Measurements from ENCODE around the gene ITGB3. TPM values are rescaled to one million over a fixed set of nuclear protein-coding genes. Genes with fewer than 3 reads are reported as not detected.

The ITGB3 gene
- total and polyA plus RNA-seq, 9 of the 15 experiments (the other 6 are each of a cell fraction or from before 2014, with no cell fraction given): 0.08 to 2.6 (median 0.62) TPM; not detected in 1

DNA sequence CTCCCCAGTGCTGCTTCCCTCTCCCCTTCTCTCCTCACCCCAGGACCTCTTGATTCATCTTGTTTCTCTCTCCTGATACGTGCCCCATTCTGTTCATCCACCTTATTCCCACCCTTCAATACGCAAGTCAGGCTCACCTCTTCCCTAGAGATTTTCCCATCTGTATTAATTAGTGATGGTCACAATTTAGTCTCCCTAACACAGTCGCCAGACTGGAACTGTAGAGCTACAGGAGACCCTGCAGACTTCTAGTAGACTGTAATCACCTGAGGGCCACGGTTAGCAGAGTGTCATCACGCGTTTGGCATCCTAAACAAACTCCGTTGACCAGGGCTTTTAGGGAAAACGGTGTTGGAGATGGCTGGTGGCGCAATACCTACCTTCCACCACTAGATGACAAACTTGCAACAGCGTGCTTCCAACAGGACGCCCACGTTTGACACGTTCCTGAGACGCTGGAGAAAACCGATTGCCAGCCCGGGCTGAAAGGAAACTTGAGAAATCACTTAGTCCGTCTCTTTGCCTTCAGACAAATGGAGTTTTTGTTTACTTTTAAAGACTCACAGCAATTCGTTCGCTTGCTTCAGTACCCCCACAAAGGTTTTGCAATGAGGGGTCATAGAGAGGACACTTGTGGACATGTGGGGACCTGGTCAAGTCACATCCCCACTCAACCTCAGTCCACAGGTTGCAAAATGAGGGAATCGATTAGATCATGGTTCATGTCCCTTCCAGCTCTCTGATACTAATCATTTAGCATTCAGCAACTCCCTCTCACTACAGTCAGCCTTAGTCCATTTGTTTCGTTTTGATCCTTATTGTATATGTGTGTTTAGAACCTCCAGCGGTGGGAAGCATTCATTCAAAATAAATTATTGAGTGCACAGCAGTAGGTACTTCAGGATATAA, 23.8 kb upstream of the ITGB3 start (continued):
- TF ChIP-seq, protein P1, sequence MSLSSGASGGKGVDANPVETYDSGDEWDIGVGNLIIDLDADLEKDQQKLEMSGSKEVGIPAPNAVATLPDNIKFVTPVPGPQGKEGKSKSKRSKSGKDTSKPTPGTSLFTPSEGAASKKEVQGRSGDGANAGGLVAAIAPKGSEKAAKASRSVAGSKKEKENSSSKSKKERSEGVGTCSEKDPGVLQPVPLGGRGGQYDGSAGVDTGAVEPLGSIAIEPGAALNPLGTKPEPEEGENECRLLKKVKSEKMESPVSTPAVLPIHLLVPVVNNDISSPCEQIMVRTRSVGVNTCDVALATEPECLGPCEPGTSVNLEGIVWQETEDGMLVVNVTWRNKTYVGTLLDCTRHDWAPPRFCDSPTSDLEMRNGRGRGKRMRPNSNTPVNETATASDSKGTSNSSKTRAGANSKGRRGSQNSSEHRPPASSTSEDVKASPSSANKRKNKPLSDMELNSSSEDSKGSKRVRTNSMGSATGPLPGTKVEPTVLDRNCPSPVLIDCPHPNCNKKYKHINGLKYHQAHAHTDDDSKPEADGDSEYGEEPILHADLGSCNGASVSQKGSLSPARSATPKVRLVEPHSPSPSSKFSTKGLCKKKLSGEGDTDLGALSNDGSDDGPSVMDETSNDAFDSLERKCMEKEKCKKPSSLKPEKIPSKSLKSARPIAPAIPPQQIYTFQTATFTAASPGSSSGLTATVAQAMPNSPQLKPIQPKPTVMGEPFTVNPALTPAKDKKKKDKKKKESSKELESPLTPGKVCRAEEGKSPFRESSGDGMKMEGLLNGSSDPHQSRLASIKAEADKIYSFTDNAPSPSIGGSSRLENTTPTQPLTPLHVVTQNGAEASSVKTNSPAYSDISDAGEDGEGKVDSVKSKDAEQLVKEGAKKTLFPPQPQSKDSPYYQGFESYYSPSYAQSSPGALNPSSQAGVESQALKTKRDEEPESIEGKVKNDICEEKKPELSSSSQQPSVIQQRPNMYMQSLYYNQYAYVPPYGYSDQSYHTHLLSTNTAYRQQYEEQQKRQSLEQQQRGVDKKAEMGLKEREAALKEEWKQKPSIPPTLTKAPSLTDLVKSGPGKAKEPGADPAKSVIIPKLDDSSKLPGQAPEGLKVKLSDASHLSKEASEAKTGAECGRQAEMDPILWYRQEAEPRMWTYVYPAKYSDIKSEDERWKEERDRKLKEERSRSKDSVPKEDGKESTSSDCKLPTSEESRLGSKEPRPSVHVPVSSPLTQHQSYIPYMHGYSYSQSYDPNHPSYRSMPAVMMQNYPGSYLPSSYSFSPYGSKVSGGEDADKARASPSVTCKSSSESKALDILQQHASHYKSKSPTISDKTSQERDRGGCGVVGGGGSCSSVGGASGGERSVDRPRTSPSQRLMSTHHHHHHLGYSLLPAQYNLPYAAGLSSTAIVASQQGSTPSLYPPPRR (CRISPR knock-in tag; IDR thresholded peaks at IDR 0.05; ENCODE audit: borderline replicate concordance): peak; percentile 31; the same call in 1 of the 2 replicates
- TF ChIP-seq NR2C2 (CRISPR knock-in tag; IDR thresholded peaks at IDR 0.05) (no peak), NR2C2 (tag; IDR thresholded peaks at IDR 0.05) (peak; percentile 44; the same call in 1 of the 2 replicates), ZEB2 (IDR thresholded peaks at IDR 0.05) (peak; percentile 61; the same call in 1 of the 2 replicates), ARID2 (IDR thresholded peaks at IDR 0.05) (peak; percentile 99), POLR2AphosphoS5 (IDR thresholded peaks at IDR 0.05; ENCODE audit: control insufficient read depth, insufficient read depth, low read depth, low read length) (peak; percentile 40; the same call in 1 of the 2 replicates), ZBTB17 (CRISPR knock-in tag; IDR thresholded peaks at IDR 0.05) (peak; percentile 94), POLR2G (IDR thresholded peaks at IDR 0.05; ENCODE audit: low read depth, low read length) (no peak), MYNN (IDR thresholded peaks at IDR 0.05) (peak; percentile 79), MYNN (CRISPR knock-in tag; IDR thresholded peaks at IDR 0.05) (no peak), DPF2 (IDR thresholded peaks at IDR 0.05) (peak; percentile 44; the same call in 1 of the 2 replicates)
- TF ChIP-seq, protein P2, sequence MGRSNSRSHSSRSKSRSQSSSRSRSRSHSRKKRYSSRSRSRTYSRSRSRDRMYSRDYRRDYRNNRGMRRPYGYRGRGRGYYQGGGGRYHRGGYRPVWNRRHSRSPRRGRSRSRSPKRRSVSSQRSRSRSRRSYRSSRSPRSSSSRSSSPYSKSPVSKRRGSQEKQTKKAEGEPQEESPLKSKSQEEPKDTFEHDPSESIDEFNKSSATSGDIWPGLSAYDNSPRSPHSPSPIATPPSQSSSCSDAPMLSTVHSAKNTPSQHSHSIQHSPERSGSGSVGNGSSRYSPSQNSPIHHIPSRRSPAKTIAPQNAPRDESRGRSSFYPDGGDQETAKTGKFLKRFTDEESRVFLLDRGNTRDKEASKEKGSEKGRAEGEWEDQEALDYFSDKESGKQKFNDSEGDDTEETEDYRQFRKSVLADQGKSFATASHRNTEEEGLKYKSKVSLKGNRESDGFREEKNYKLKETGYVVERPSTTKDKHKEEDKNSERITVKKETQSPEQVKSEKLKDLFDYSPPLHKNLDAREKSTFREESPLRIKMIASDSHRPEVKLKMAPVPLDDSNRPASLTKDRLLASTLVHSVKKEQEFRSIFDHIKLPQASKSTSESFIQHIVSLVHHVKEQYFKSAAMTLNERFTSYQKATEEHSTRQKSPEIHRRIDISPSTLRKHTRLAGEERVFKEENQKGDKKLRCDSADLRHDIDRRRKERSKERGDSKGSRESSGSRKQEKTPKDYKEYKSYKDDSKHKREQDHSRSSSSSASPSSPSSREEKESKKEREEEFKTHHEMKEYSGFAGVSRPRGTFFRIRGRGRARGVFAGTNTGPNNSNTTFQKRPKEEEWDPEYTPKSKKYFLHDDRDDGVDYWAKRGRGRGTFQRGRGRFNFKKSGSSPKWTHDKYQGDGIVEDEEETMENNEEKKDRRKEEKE (IDR thresholded peaks at IDR 0.05; ENCODE audit: borderline replicate concordance in 1 of 2, control insufficient read depth in 1 of 2, low read depth in 2 of 2, low read length in 1 of 2): 0 out of 4 replicates have a peak, but pooled peaks of 1 of the 2 experiments have one; percentile 57
- TF ChIP-seq, protein P3, sequence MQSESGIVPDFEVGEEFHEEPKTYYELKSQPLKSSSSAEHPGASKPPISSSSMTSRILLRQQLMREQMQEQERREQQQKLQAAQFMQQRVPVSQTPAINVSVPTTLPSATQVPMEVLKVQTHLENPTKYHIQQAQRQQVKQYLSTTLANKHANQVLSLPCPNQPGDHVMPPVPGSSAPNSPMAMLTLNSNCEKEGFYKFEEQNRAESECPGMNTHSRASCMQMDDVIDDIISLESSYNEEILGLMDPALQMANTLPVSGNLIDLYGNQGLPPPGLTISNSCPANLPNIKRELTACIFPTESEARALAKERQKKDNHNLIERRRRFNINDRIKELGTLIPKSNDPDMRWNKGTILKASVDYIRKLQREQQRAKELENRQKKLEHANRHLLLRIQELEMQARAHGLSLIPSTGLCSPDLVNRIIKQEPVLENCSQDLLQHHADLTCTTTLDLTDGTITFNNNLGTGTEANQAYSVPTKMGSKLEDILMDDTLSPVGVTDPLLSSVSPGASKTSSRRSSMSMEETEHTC (IDR thresholded peaks at IDR 0.05): no peak
